ENCODE results near the gene CARD11. TPM values are rescaled to one million over a fixed set of nuclear protein-coding genes. Genes with fewer than 3 reads are reported as not detected.

Gene CARD11
- total RNA-seq, 4 donors from 2014 or later = 0.26 to 2.0 (median 0.70) TPM

DNA sequence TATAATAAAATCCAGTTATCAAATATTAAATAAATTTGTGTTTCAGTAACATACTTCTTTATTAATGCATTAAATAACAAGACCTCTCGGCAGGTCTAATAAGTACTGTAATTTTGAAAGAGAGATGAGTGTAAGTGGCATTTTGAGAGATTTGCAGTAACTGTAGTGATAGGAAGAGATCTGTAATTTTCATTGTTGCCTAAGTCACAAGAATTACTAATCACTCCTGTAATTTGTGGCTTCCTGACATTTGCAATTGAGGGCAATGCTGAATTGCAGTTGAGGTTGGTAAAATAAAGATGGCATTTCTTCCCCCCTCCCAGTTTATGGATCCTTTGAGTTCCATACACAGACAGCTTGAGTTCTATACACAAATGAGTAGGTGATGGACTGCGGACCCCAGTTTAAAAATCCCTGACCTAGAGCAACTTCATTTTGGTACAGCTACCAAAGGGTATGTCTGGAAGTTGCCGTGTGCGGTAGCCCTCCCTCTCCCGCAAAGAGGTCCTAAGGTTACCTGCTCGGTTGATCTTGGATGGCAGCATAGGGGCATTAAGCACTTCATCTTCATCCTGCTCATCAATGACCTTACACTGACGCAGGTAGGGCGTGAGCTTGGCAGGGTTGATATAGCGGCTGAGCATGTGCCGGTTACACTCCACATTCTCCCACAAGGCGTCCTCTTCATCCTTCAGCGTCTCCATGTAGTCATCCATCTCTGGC, 96.4 kb downstream of the CARD11 start:
- H3K36me3 ChIP-seq = no peaks in the 10 kb centered on the region
- H3K27ac ChIP-seq (replicated peaks in 1 of 4) = no peak overlapping the region
- 81% methylated on average over 12 of the region's 12 CpGs for WGBS
- no peak for TF ChIP-seq POLR2AphosphoS5 (IDR thresholded peaks at IDR 0.05)
- TF ChIP-seq, protein P1, sequence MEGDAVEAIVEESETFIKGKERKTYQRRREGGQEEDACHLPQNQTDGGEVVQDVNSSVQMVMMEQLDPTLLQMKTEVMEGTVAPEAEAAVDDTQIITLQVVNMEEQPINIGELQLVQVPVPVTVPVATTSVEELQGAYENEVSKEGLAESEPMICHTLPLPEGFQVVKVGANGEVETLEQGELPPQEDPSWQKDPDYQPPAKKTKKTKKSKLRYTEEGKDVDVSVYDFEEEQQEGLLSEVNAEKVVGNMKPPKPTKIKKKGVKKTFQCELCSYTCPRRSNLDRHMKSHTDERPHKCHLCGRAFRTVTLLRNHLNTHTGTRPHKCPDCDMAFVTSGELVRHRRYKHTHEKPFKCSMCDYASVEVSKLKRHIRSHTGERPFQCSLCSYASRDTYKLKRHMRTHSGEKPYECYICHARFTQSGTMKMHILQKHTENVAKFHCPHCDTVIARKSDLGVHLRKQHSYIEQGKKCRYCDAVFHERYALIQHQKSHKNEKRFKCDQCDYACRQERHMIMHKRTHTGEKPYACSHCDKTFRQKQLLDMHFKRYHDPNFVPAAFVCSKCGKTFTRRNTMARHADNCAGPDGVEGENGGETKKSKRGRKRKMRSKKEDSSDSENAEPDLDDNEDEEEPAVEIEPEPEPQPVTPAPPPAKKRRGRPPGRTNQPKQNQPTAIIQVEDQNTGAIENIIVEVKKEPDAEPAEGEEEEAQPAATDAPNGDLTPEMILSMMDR (IDR thresholded peaks at IDR 0.05) = no peak
- TF ChIP-seq POLR2A (IDR thresholded peaks at IDR 0.05; ENCODE audit: low read depth) = no peak
- no peak for TF ChIP-seq EP300 (IDR thresholded peaks at IDR 0.05)
- H3K4me3 ChIP-seq = no peak overlapping the region
- no peak for DNase-seq (ENCODE audit: extremely low spot score)
- peaks cover 0 to 14% (median 8%) of the 10 kb centered on the region in 4 donors for H3K9me3 ChIP-seq
- H3K4me1 ChIP-seq = no peaks in the 10 kb centered on the region
- intact Hi-C loops (cut with DNase I) = no loop called here
- H3K27me3 ChIP-seq = peaks cover 0 to 16% (median 0%) of the 10 kb centered on the region in 4 donors

DNA sequence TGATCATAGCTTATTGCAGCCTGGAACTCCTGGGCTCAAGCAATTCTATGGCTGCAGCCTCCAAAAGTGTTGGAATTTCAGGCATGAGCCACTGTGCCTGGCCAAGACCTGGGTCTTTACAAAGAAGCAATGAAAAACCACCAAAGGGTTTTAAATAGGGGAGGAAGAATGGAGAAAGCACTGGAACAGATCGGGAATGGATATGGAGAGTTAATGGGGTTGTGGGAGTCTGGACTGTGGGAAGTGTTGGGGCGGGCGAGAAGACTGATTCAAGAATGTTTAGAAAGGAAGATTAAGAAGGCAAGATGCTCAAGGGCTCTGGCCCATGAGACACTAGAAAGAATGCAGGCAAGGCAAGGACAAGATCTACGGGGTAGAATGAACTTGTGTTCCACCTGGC, 98.5 kb downstream of the CARD11 start:
- intact Hi-C loops (cut with DNase I) = no loop called here
- H3K27me3 ChIP-seq = peaks cover 0 to 31% (median 0%) of the 10 kb centered on the region in 4 donors

DNA sequence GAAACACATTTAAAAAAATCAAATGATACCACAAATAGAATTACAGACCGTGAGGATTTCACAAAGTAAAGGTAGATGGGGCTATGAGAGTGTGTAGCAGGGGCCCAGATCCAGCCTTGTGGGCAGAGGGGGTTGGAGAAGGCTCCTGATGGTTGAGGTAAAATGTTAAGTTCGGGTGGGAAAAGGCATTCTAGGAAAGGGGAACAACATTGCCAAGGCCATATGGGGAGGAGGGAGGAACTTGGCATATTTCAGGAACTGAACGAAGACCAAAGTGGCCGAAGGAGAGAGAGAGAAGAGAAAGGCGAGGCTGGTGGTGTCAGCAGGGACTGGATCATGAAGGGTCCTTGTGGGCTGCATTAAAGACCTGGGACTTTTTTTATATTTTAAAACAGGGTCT, 98.9 kb downstream of the CARD11 start:
- WGBS = 72% methylated on average over 5 of the region's 5 CpGs
- TF ChIP-seq POLR2A (IDR thresholded peaks at IDR 0.05; ENCODE audit: low read depth) (no peak), POLR2AphosphoS5 (IDR thresholded peaks at IDR 0.05) (no peak), EP300 (IDR thresholded peaks at IDR 0.05) (no peak)
- TF ChIP-seq, protein P1 (IDR thresholded peaks at IDR 0.05) = no peak
- H3K9me3 ChIP-seq = peaks cover 0 to 6% (median 1%) of the 10 kb centered on the region in 4 donors
- H3K27me3 ChIP-seq = peaks cover 0 to 35% (median 0%) of the 10 kb centered on the region in 4 donors
- intact Hi-C loops (cut with DNase I) = no loop called here
- no peaks in the 10 kb centered on the region for H3K36me3 ChIP-seq
- no peak overlapping the region for H3K4me3 ChIP-seq
- DNase-seq (ENCODE audit: extremely low spot score) = no peak
- H3K27ac ChIP-seq (replicated peaks in 1 of 4) = no peak overlapping the region
- no peaks in the 10 kb centered on the region for H3K4me1 ChIP-seq

More for the DNA sequence above, 98.5 kb downstream of the CARD11 start:
- Histone ChIP-seq H3K36me3 (no peaks in the 10 kb centered on the region), H3K9me3 (peaks cover 0 to 7% (median 5%) of the 10 kb centered on the region in 4 donors), H3K27ac (replicated peaks in 1 of 4) (no peak overlapping the region), H3K4me1 (no peaks in the 10 kb centered on the region), H3K4me3 (no peak overlapping the region)
- TF ChIP-seq, protein P1 (IDR thresholded peaks at IDR 0.05) = no peak
- no peak for TF ChIP-seq POLR2A (IDR thresholded peaks at IDR 0.05; ENCODE audit: low read depth)
- TF ChIP-seq POLR2AphosphoS5 (IDR thresholded peaks at IDR 0.05) = no peak
- TF ChIP-seq EP300 (IDR thresholded peaks at IDR 0.05) = no peak
- 86% methylated on average over 4 of the region's 4 CpGs for WGBS
- DNase-seq (ENCODE audit: extremely low spot score) = no peak

DNA sequence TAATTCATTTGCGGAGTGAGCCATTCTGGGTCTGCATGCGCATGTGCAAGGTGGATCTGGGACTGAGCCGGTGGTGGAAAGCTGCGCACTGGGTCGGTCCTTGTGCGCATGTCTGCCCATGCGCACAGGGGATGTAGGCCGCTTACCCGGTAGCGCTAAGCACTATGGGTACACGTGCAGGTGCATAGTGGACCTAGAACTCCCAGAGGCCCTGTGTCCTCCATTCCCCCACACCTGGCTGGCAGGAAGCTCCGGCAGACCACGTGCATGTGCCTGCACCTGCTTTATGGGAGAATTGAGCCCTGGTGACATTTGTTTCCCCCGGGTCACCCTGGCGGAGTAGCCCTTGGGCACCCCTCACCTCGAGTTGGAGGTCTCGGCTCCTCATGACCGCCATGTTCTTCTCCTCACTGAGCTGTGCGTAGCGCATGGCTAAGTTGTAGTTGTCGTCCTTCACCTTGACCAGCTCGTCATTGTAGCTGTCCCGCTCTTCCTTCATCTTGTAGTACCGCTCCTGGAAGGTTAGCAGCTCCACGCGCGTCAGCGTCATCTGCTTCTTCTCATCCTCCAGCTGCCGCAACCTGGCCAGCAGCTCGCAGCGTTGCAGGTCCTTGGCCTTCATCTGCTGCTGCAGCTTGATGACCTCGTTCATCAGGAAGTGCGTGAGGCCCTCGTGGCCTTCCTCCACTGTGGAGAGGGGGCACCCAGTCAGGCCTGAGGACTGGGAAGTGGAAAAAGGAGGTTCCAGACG, 99.6 kb downstream of the CARD11 start:
- TF ChIP-seq POLR2A (IDR thresholded peaks at IDR 0.05; ENCODE audit: low read depth) (no peak), EP300 (IDR thresholded peaks at IDR 0.05) (no peak), POLR2AphosphoS5 (IDR thresholded peaks at IDR 0.05) (no peak)
- TF ChIP-seq, protein P1 (IDR thresholded peaks at IDR 0.05) = no peak
- peaks cover 0 to 41% (median 0%) of the 10 kb centered on the region in 4 donors for H3K27me3 ChIP-seq
- H3K4me3 ChIP-seq = no peak overlapping the region
- 88% methylated on average over 34 of the region's 35 CpGs for whole genome bisulfite sequencing
- peaks cover 0 to 6% (median 0%) of the 10 kb centered on the region in 4 donors for H3K9me3 ChIP-seq
- DNase-seq (ENCODE audit: extremely low spot score) = no peak
- no peaks in the 10 kb centered on the region for H3K36me3 ChIP-seq
- intact Hi-C loops (cut with DNase I) = no loop called here
- no peak overlapping the region for H3K27ac ChIP-seq (replicated peaks in 1 of 4)
- no peaks in the 10 kb centered on the region for H3K4me1 ChIP-seq

Measured in esophagus muscularis mucosa (tissue), 4 donors.